HG03457 (cell line): Measurements from ENCODE around the gene PRR20D.
"Not testable (repeated sequence)": the region's sequence is repeated elsewhere in the genome, so short reads cannot be mapped to it uniquely, and the experiment has no call there.

Source experiments
- ATAC-seq: cut with Tn5 transposase; IDR thresholded peaks from one replicate; pipeline ENCODE4 v1.9.1; 2021; ENCODE audit warnings: moderate number of reproducible peaks; ENCODE audit not compliant: unreplicated experiment

The PRR20D gene

GRCh38 chr13:57160332-57160731, at the start of gene PRR20D:
TSS of gene PRR20D (plus strand) at chr13:57160632. CDS start at chr13:57161019, 387 bp downstream.
- not testable (repeated sequence) for ATAC-seq

DNA sequence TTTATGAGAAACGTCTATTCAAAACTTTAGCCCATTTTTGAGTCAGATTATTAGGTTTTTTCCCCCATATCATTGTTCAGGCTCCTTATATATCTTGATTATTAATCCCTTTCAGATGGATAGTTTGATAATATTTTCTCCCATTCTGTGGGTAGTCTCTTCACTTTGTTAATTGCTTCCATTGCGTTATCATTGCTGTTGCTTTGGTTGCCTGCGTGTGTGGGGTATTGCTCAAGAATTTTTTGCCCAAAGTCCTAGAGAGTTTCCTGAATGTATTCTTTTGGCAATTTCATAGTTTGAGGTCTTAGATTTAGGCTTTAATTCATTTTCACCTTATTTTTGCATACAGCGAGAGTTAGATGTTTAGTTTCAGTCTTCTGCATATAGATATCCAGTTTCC, 45.5 kb upstream of the PRR20D start:
- ATAC-seq: no peak

DNA sequence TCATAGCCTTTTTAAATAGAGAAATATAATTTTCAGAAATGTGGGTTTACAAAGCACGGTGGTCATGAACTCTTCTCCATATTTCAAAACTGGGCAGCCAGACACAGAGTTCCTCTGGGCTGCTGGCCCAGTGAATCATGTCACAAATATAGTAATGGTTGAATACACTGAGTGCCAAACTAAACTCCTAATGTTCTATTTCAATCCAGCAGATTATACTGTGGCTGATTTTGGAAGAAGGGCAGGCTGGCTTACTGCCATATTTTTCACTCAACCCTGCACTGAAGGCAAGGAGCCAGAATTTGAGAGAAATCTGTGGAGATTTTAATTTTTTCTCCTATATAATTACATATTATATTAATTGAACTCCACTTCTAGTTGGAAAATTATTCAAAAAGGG, 36.8 kb upstream of the PRR20D start:
- no peak for ATAC-seq

- ATAC-seq: no peak
Observed at GRCh38 chr13:57128909-57129308, 31.5 kb upstream of the PRR20D start.

DNA sequence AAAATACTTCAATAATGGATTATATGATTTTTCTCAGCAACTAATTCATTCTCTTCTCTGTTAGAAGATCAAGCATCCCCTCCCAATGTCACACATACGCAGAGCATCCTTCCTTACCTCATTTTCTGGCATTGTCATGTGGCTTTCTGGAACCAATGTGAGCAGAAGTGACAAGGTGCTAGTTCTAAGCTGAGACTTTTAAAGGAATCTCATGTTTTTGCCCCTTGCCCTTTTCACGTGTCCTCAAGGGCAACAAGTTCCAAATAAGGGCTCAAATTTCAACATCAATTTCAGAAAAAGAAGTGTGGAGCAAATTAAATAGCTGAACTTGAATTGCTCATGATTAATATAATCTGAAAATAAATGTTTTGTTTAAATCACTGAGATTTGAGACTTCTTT, 24.3 kb upstream of the PRR20D start:
- ATAC-seq: no peak

DNA sequence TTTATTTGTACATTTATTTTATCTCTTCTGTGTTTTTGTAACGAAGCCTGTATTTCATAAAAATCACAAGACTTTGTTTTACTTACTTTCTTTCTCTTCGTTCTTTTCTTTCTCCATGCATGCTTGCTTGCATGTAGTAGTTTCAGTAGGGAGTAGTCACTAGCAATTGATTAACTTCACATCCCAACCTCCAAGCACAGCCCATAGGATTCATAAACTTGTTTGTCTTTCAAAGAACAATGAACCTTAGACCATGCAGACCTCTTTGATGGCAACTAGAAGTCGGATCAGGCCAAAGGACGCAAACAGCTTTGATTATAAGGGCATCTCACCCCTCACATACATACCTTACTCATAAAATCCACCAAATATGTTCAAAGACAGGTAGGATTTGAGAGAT, 22.8 kb upstream of the PRR20D start:
- ATAC-seq: no peak

GRCh38 chr13:57138988-57139387, 21.4 kb upstream of the PRR20D start:
- ATAC-seq: no peak

GRCh38 chr13:57139781-57140180, 20.7 kb upstream of the PRR20D start:
- not testable (repeated sequence) for ATAC-seq

DNA sequence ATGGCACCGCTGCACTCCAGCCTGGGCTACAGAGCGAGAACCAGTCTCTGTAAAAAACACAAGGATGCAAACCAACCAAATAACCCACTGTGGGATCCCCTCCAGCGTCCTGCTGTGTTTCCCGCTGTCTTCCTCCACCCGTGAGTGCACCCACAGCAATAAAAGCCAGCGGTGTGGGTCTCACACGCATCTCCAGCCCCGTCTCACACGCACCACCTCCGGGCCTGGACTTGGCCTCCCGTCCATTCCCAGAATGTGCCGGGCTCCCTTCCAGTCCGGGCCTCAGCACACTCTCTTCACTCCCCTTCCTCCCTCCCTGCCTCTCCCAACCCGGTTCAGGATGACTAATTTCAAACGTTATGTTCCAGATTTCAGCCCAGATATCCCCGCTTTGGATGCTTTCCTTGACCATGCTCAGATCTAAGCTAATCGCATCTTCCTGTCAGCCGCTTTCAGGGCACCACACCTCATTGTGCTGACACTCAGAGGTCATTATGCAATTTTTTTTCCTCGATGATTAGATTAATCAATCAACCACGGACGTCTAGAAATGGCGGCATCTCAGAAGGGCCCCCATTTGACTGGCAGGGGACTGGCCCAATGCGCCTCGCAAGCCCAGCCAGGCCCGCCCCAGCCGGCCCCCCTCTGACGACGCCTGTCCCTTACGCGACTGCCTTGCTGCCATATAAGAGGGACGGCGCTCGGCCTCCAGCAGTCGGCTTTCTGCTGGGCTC, 20.0 kb upstream of the PRR20D start, which contains the start of gene PRR20A:
PRR20A (plus strand) TSS at position 684 of the 734 bp plus-strand sequence. CDS start 387 bp downstream, outside the sequence.
- ATAC-seq: not testable (repeated sequence)

GRCh38 chr13:57147188-57147587, 13.2 kb upstream of the PRR20D start, which contains the start of gene PRR20B:
TSS of gene PRR20B (plus strand) at chr13:57147488. CDS start at chr13:57147875, 387 bp downstream.
- not testable (repeated sequence) for ATAC-seq

- not testable (repeated sequence) for ATAC-seq
Observed at GRCh38 chr13:57148106-57148505, 12.3 kb upstream of the PRR20D start.

GRCh38 chr13:57153761-57154160, 6.7 kb upstream of the PRR20D start, which contains the start of gene PRR20C:
TSS of gene PRR20C (plus strand) at chr13:57154061. CDS start at chr13:57154448, 387 bp downstream.
- ATAC-seq: not testable (repeated sequence)

GRCh38 chr13:57166897-57167296, 6.5 kb downstream of the PRR20D start, which contains the start of gene PRR20E:
TSS of gene PRR20E (plus strand) at chr13:57167197. CDS start at chr13:57167584, 387 bp downstream.
- not testable (repeated sequence) for ATAC-seq

GRCh38 chr13:57191667-57192066, 31.2 kb downstream of the PRR20D start:
- no peak for ATAC-seq

DNA sequence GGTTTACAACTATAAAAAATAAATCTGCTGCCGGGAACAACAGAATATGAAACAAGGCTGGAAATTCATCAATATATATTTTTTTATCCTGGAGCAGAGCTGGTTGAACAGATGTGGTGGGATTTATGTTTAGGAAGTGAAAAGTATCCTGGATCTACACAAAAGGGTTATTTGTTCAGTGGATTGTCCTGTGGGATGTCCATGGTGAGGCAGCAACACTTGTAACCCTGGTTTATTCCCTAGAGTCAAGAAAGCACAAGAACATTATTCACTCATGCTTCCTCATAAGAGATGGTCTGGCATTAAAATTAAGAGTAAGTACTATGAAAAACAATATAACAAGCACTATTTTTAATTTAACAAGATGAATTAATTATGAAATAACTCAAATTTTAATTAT, 52.6 kb downstream of the PRR20D start:
- no peak for ATAC-seq
